HepG2 (cell line): ENCODE data around the gene UCN. TPM values are rescaled to one million over a fixed set of nuclear protein-coding genes. Genes with fewer than 3 reads are reported as not detected.

Experiments
- AHDC1 ChIP-seq: sonication (generic); formaldehyde crosslinking; IDR thresholded peaks from 2 replicates; pipeline ENCODE4 v1.5.1; 2020; ENCODE audit warnings: mild to moderate bottlenecking, missing genetic modification reagents, borderline replicate concordance
- E2F1 ChIP-seq: sonication (generic); formaldehyde crosslinking; IDR thresholded peaks from 2 replicates; pipeline ENCODE4 v1.5.0; 2020; ENCODE audit warnings: missing genetic modification reagents
- E2F2 ChIP-seq: sonication (generic); formaldehyde crosslinking; IDR thresholded peaks from 2 replicates; pipeline ENCODE4 v1.4.0; 2020; ENCODE audit warnings: missing genetic modification reagents, borderline replicate concordance
- HNF1A ChIP-seq, 2 experiments: sonication (generic) in 1 of 2; formaldehyde crosslinking in 1 of 2; IDR thresholded peaks; 2 replicates each; pipeline versions ENCODE4 v1.4.0 to v1.6.1; 2016 to 2020; ENCODE audit warnings: borderline replicate concordance in 1 of 2, low read depth in 1 of 2, mild to moderate bottlenecking in 1 of 2, missing genetic modification reagents in 1 of 2
- KDM2A ChIP-seq: sonication (generic); formaldehyde crosslinking; IDR thresholded peaks from 2 replicates; pipeline ENCODE4 v1.4.0; 2020; ENCODE audit warnings: low read depth, missing genetic modification reagents, borderline replicate concordance
- KLF16 ChIP-seq, 2 experiments: sonication (generic) in 1 of 2; formaldehyde crosslinking in 1 of 2; IDR thresholded peaks; 2 replicates each; pipeline versions ENCODE4 v1.6.1 to v1.8.0; 2016 to 2023; ENCODE audit warnings: missing genetic modification reagents in 2 of 2, missing compliant biosample characterization in 1 of 2
- MAFF ChIP-seq: IDR thresholded peaks from 2 replicates; pipeline ENCODE4 v1.6.1; 2011; ENCODE audit warnings: low read depth, low read length, improper control_type of control experiment
- MAZ ChIP-seq, 2 experiments: sonication (generic) in 1 of 2; formaldehyde crosslinking in 1 of 2; IDR thresholded peaks; 2 replicates each; pipeline versions ENCODE4 v1.5.0 to v1.6.1; 2012 to 2020; ENCODE audit warnings: low read depth in 2 of 2, mild to moderate bottlenecking in 2 of 2, borderline replicate concordance in 1 of 2, improper control_type of control experiment in 1 of 2, low read length in 1 of 2, missing genetic modification reagents in 1 of 2, moderate library complexity in 1 of 2
- NCOA5 ChIP-seq: sonication (generic); formaldehyde crosslinking; IDR thresholded peaks from 2 replicates; pipeline ENCODE4 v1.4.0; 2020; ENCODE audit warnings: missing genetic modification reagents
- RBM22 ChIP-seq: fragments of 200-400 bp; formaldehyde crosslinking; optimal IDR thresholded peaks from 2 replicates; pipeline ENCODE3; 2017; ENCODE audit warnings: mild to moderate bottlenecking, low read length, moderate library complexity
- SALL2 ChIP-seq: sonication (generic); formaldehyde crosslinking; IDR thresholded peaks from 2 replicates; pipeline ENCODE4 v1.8.1; 2023; ENCODE audit warnings: mild to moderate bottlenecking, missing genetic modification reagents, inconsistent platforms
- ZNF207 ChIP-seq: fragments of 450-650 bp; IDR thresholded peaks from 2 replicates; pipeline ENCODE4 v1.6.1; 2016; ENCODE audit warnings: antibody characterized with exemption, borderline replicate concordance
- ZNF775 ChIP-seq: sonication (generic); formaldehyde crosslinking; IDR thresholded peaks from 2 replicates; pipeline ENCODE4 v1.4.0; 2020; ENCODE audit warnings: missing genetic modification reagents, mild to moderate bottlenecking, moderate library complexity, borderline replicate concordance
- ZNF878 ChIP-seq: sonication (generic); formaldehyde crosslinking; IDR thresholded peaks from 2 replicates; pipeline ENCODE4 v1.8.1; 2023; ENCODE audit warnings: mild to moderate bottlenecking, missing genetic modification reagents, moderate library complexity
- polyA plus RNA-seq, 8 experiments: library from polyadenylated mRNA; depleted of rRNA in 3 of 8; stranded (reverse) in 7 of 8; unstranded in 1 of 8; fragments of >200 nt; fragmentation: Illumina TruSeq in 4 of 8; extraction: Trizol in 4 of 8; gene quantifications; 2 replicates each; pipeline versions ENCODE4 v1.2.1 to v1.2.3, GENCODE V29; 2011 to 2016; ENCODE audit warnings: low read depth in 4 of 8, missing spikeins in 1 of 8, mixed read lengths in 1 of 8; ENCODE audit not compliant: insufficient read depth in 1 of 8
- total RNA-seq, 5 experiments: library from RNA; depleted of rRNA; stranded (reverse); fragments of >200 nt; fragmentation: Illumina TruSeq; extraction: Trizol; gene quantifications; 2 replicates each; pipeline ENCODE4 v1.2.3, GENCODE V29; 2016; ENCODE audit warnings: low read depth in 1 of 5

Gene UCN
- total and polyA plus RNA-seq, 2 of the 13 experiments (the other 11 are each of a cell fraction or from before 2014, with no cell fraction given): 1.2 to 2.3 TPM

GRCh38 chr2:27322766-27323595 lies 14.7 kb upstream of the UCN start, which contains the start of gene MPV17 (continued):
- TF ChIP-seq ZNF878: no peak
- TF ChIP-seq KLF16 (CRISPR knock-in tag; IDR thresholded peaks at IDR 0.05): peak in 1 of 2 experiments; percentile 88; a peak in 2 of 4 replicates
- peak; percentile 100 for TF ChIP-seq KDM2A
- no peak for TF ChIP-seq ZNF207
- TF ChIP-seq NCOA5 (CRISPR knock-in tag): no peak
- peak; percentile 78; the same call in 1 of the 2 replicates for TF ChIP-seq E2F2 (CRISPR knock-in tag)
- TF ChIP-seq SALL2: peak; percentile 87
- peak; percentile 43; the same call in 1 of the 2 replicates for TF ChIP-seq E2F1 (CRISPR knock-in tag)
- no peak for TF ChIP-seq MAFF
- TF ChIP-seq ZNF775 (CRISPR knock-in tag): no peak
- no peak for TF ChIP-seq HNF1A (IDR thresholded peaks at IDR 0.05; ENCODE audit: low read depth)
- TF ChIP-seq HNF1A (CRISPR knock-in tag; IDR thresholded peaks at IDR 0.05; ENCODE audit: borderline replicate concordance): no peak
- TF ChIP-seq AHDC1 (CRISPR knock-in tag): peak; percentile 63; the same call in 1 of the 2 replicates
- TF ChIP-seq RBM22: peak; percentile 99
- peak; percentile 44; the same call in 1 of the 2 replicates for TF ChIP-seq MAZ (IDR thresholded peaks at IDR 0.05; ENCODE audit: borderline replicate concordance, low read depth, low read length)
- TF ChIP-seq MAZ (CRISPR knock-in tag; IDR thresholded peaks at IDR 0.05; ENCODE audit: low read depth): peak; percentile 79
